Islet precursor cell (in vitro differentiated cells): Measurements from ENCODE around the gene SUPT20HL1.

ENCODE experiments used
- DNase-seq: peaks from one replicate; pipeline ENCODE4 v3.0.0-alpha.2; 2018

SUPT20HL1 gene

GRCh38 chrX:24399550-24399949, 39.1 kb downstream of the SUPT20HL1 start:
- no peak for DNase-seq

GRCh38 chrX:24405959-24406358, 45.5 kb downstream of the SUPT20HL1 start:
- no peak for DNase-seq
